GM12891 (cell line): ENCODE measurements around the gene CMSS1.

Source experiments
- PAX5 ChIP-seq: IDR thresholded peaks from 2 replicates; pipeline ENCODE4 v1.6.1; 2011; ENCODE audit warnings: low read length, moderate library complexity, mild to moderate bottlenecking; ENCODE audit not compliant: insufficient read depth, severe bottlenecking
- POLR2A ChIP-seq: IDR thresholded peaks from 2 replicates; pipeline ENCODE4 v1.6.1; 2011; ENCODE audit warnings: low read depth, low read length, control low read depth
- POLR2AphosphoS5 ChIP-seq: IDR thresholded peaks from 2 replicates; pipeline ENCODE4 v1.6.1; 2011; ENCODE audit warnings: low read depth, low read length, control low read depth
- POU2F2 ChIP-seq: IDR thresholded peaks from 2 replicates; pipeline ENCODE4 v1.6.1; 2011; ENCODE audit warnings: low read depth, mild to moderate bottlenecking, control low read depth, low read length, moderate library complexity
- SPI1 ChIP-seq: IDR thresholded peaks from 2 replicates; pipeline ENCODE4 v1.6.1; 2011; ENCODE audit warnings: low read depth, low read length, control low read depth
- TAF1 ChIP-seq: IDR thresholded peaks from 2 replicates; pipeline ENCODE4 v1.6.1; 2011; ENCODE audit warnings: low read depth, low read length, control low read depth

DNA sequence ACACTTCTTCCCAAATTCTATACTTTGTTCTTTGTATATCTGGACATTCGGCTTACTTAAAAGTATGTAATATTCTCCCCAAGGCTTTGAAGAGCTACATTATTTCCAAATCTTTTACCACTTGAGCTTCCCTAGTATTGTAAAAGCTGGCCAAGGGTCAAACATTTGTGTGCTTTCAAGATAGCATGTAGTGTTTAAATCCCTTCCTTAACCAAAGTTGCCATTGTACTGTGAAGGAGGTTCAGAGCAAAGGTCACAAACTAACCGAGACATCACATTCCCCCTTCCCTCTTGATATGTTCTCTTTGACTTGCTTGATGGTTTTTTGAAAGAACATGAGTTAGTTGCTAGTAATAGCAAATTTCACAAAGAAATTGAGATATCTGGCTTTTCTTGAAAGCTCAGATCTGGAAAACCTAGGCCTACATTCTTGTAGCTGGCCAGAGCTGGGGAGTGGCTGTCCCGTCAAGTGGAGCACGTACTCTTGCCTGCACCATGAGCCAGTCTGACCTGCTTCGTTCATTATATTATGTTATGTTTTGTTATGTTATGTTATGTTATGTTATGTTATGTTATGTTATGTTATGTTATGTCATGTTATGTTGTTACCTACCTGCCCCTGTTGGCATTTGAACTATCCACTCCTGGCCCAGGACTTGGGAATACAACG, 236.4 kb downstream of the CMSS1 start:
- TF ChIP-seq POLR2AphosphoS5 (no peak), POLR2A (no peak), TAF1 (no peak), POU2F2 (no peak), SPI1 (no peak), PAX5 (no peak)
